Upper lobe of left lung (tissue), 6 donors: Measurements from ENCODE around the gene TNFSF11. TPM values are rescaled to one million over a fixed set of nuclear protein-coding genes. Genes with fewer than 3 reads are reported as not detected.

Experiments
- ATAC-seq, 2 donors: fragments of 200-7000 bp; cut with Tn5 transposase; one replicate each; pipeline ENCODE4 v1.9.1; 2022; ENCODE audit warnings: mild to moderate bottlenecking in 2 of 2, moderate library complexity in 2 of 2; ENCODE audit not compliant: low FRiP score in 2 of 2
- DNase-seq, 2 donors: peaks; one replicate each; pipeline ENCODE4 v3.0.0-alpha.2; 2019 to 2020
- H3K27ac ChIP-seq, 4 donors: fragments of 200-600 bp; sonication (generic); one replicate each; pipeline ENCODE4 v1.5.1; 2016 to 2019
- H3K27me3 ChIP-seq, 4 donors: fragments of 200-600 bp; sonication (generic); one replicate each; pipeline ENCODE4 v1.5.1; 2017 to 2019
- H3K36me3 ChIP-seq, 4 donors: fragments of 200-600 bp; sonication (generic); one replicate each; pipeline ENCODE4 v1.5.1; 2016 to 2019
- H3K4me1 ChIP-seq, 4 donors: fragments of 200-600 bp; sonication (generic); one replicate each; pipeline ENCODE4 v1.5.1; 2018 to 2019
- H3K4me3 ChIP-seq, 4 donors: fragments of 200-600 bp; sonication (generic); one replicate each; pipeline ENCODE4 v1.5.1; 2017 to 2019; ENCODE audit warnings: mild to moderate bottlenecking in 2 of 4, moderate library complexity in 1 of 4
- H3K9me3 ChIP-seq, 4 donors: fragments of 200-600 bp; sonication (generic); one replicate each; pipeline ENCODE4 v1.5.1; 2018 to 2019
- CTCF ChIP-seq, 6 experiments: fragments of 450-650 bp in 4 of 6; fragments of 200-600 bp in 2 of 6; sonication (generic) in 2 of 6; IDR thresholded peaks; one replicate each; pipeline ENCODE4 v1.5.1; 2016 to 2019; ENCODE audit warnings: antibody characterized with exemption in 6 of 6
- EP300 ChIP-seq, 4 donors: sonication (generic); formaldehyde crosslinking; IDR thresholded peaks; one replicate each; pipeline ENCODE4 v1.5.1; 2017; ENCODE audit warnings: antibody characterized with exemption in 4 of 4, control low read depth in 2 of 4
- POLR2A ChIP-seq, 4 donors: fragments of 450-650 bp; IDR thresholded peaks; one replicate each; pipeline ENCODE4 v1.5.1; 2016 to 2017; ENCODE audit warnings: antibody characterized with exemption in 4 of 4, mild to moderate bottlenecking in 2 of 4
- POLR2AphosphoS5 ChIP-seq, 2 donors: sonication (generic); formaldehyde crosslinking; IDR thresholded peaks; one replicate each; pipeline ENCODE4 v1.5.1; 2017; ENCODE audit warnings: antibody characterized with exemption in 2 of 2
- WGBS, 2 donors: methylation state at CpG; one replicate each; pipeline ENCODE4 v1.1.5; 2017 to 2018; 5-methylcytosine and 5-hydroxymethylcytosine counted together
- total RNA-seq, 6 donors: library from RNA; depleted of rRNA in 4 of 6; stranded (reverse); fragments of >200 nt in 4 of 6; gene quantifications; one replicate each; pipeline versions ENCODE4 v1.1.0 to v1.2.1, GENCODE V29; 2016 to 2021
- donor health status: DM: no; HTN: no; CAD: no; lungs with moderate emphysema.
- donor health status: DM: no; HTN: yes; CAD: no; lungs with severe emphysema.

Gene TNFSF11
- total RNA-seq, 6 donors from 2014 or later: not detected

DNA sequence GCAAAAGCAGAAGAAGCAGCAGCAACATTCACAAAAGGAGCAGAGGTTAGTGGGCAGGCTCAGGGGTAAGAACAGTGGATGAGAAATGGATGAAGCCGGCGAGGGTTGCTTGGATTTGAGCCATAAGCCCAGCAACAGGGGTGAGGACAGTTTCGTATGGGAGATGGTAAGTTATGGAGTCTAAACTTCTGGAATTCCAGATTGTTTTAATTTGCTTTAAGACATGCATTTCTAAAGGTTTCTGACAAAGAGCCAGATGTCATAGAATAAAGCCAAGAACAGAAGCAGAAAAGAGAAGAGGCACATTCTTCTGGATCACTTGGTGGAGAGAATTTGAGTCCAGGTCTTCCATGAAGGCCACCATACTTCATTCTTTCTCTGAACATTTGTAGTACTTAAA is 76.6 kb downstream of the TNFSF11 start:
- no peak for ATAC-seq
- DNase-seq: no peak
- 74 to 76% methylated on average over 3 of the region's 3 CpGs for WGBS, 2 donors

DNA sequence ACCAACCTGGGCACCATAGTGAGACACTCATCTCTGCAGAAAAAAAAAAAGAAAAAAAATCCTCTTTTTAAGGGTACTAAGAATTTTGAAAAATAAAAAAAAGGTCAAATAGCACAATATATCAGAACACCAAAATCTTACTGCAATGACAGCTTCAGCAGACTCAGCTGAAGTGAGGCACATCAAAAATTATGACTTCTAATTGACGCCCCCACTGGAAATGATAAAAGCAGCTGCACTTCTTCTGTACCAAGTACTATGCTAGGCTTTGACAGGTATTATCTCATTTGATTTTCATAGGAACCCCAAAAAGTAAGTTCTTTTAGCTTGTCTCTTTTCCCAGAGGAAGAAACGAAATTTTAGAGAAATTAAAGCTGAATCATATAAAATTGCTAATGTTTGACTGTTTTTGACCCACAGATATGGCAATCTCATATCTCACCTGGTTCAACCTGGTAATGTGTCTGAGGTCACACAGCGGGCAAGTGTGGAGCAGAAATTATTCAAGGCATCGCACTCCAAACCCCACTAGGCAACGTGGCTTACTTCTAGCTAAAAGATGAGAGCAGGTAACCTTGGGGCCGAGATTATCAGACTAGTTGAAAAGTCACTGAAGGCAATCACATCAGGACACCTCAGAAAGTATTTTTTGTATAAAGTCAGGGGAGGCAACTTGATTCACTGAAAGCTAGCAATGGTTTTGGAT is 78.1 kb downstream of the TNFSF11 start:
- Histone ChIP-seq H3K27me3 (no peaks in the 10 kb centered on the region), H3K36me3 (no peaks in the 10 kb centered on the region), H3K4me1 (no peaks in the 10 kb centered on the region), H3K27ac (no peak overlapping the region), H3K9me3 (no peaks in the 10 kb centered on the region), H3K4me3 (no peak overlapping the region)
- TF ChIP-seq POLR2A (IDR thresholded peaks at IDR 0.05): no peak
- TF ChIP-seq POLR2AphosphoS5 (IDR thresholded peaks at IDR 0.05): no peak
- TF ChIP-seq CTCF (IDR thresholded peaks at IDR 0.05): no peak
- TF ChIP-seq EP300 (IDR thresholded peaks at IDR 0.05): no peak
- ATAC-seq (no peak), DNase-seq (no peak)
- 78 to 87% methylated on average over 6 of the region's 6 CpGs for WGBS, 2 donors

More for the DNA sequence above, 76.6 kb downstream of the TNFSF11 start:
- Histone ChIP-seq H3K36me3 (no peaks in the 10 kb centered on the region), H3K9me3 (no peaks in the 10 kb centered on the region), H3K4me1 (no peaks in the 10 kb centered on the region), H3K4me3 (no peak overlapping the region), H3K27me3 (no peaks in the 10 kb centered on the region), H3K27ac (no peak overlapping the region)
- TF ChIP-seq POLR2A (IDR thresholded peaks at IDR 0.05) (no peak), POLR2AphosphoS5 (IDR thresholded peaks at IDR 0.05) (no peak), CTCF (IDR thresholded peaks at IDR 0.05) (no peak), EP300 (IDR thresholded peaks at IDR 0.05) (no peak)

- H3K4me3 ChIP-seq: no peak overlapping the region
- no peak for DNase-seq
- TF ChIP-seq EP300 (IDR thresholded peaks at IDR 0.05) (no peak), POLR2AphosphoS5 (IDR thresholded peaks at IDR 0.05) (no peak), CTCF (IDR thresholded peaks at IDR 0.05) (no peak), POLR2A (IDR thresholded peaks at IDR 0.05) (no peak)
- H3K27me3 ChIP-seq: no peaks in the 10 kb centered on the region
- no peaks in the 10 kb centered on the region for H3K9me3 ChIP-seq
- no peak overlapping the region for H3K27ac ChIP-seq
- no peaks in the 10 kb centered on the region for H3K4me1 ChIP-seq
- no peak for ATAC-seq
- 65 to 95% methylated on average over 1 of the region's 1 CpG for WGBS, 2 donors
- H3K36me3 ChIP-seq: no peaks in the 10 kb centered on the region
Measured at GRCh38 chr13:42652642-42653415, 78.9 kb downstream of the TNFSF11 start.

DNA sequence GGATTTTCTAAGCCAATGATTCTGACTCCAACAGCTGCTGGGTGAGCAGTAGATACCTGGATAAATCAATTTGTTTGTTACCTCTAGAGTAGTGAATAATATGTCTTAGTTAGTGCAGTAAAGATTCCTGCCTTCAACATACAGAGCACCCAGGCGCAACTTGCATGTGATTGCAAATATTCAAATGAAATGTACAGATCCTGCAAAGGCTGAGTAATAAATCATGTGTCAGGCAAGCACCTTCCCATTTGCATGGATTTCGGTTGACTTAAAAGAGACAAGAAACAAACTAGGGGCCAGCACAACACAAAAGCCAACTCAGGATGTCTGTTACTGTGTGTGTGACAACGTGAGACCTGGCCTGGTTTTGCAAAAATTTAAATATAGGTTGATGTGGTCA is 79.7 kb downstream of the TNFSF11 start:
- Histone ChIP-seq H3K9me3 (no peaks in the 10 kb centered on the region), H3K27me3 (no peaks in the 10 kb centered on the region), H3K36me3 (no peaks in the 10 kb centered on the region), H3K27ac (no peak overlapping the region), H3K4me1 (no peaks in the 10 kb centered on the region), H3K4me3 (no peak overlapping the region)
- WGBS, 2 donors: 73 to 77% methylated on average over 3 of the region's 3 CpGs
- TF ChIP-seq POLR2A (IDR thresholded peaks at IDR 0.05): no peak
- no peak for TF ChIP-seq POLR2AphosphoS5 (IDR thresholded peaks at IDR 0.05)
- no peak for TF ChIP-seq CTCF (IDR thresholded peaks at IDR 0.05)
- TF ChIP-seq EP300 (IDR thresholded peaks at IDR 0.05): no peak
- no peak for DNase-seq
- no peak for ATAC-seq
